ENCODE data around the gene CHSY1. TPM values are rescaled to one million over a fixed set of nuclear protein-coding genes. Genes with fewer than 3 reads are reported as not detected.

The CHSY1 gene
- total and polyA plus RNA-seq, 10 of the 15 experiments (the other 5 are each of a cell fraction or from before 2014, with no cell fraction given): 1.4 to 31.2 (median 10.5) TPM

- POLR2A ChIA-PET: interaction anchor here (1.7 to 2.9 kb wide), 5 partner anchors 10 to 117 kb away, joined by 5 to 11 read pairs (median 10); partner anchors contain the start of gene CHSY1
- SMC1A ChIA-PET (ENCODE audit: uncharacterized antibody, unreplicated experiment): interaction anchor here (0.7 to 10.3 kb wide), 19 partner anchors 10 to 408 kb away, joined by 3 to 119 read pairs (median 4); partner anchors contain the start of gene CHSY1
- H3K4me1 ChIP-seq (ENCODE audit: control insufficient read depth, insufficient read depth, low read length): peaks cover 43% of the 10 kb centered on the region
- H3K4me2 ChIP-seq (ENCODE audit: control insufficient read depth, insufficient read depth): peak overlapping the region; percentile 30
- RAD21 ChIA-PET (ENCODE audit: unreplicated experiment): interaction anchor here (0.8 to 3.4 kb wide), 9 partner anchors 10 to 116 kb away, joined by 3 to 18 read pairs (median 4); partner anchors contain the start of gene CHSY1
- intact Hi-C loops (cut with micrococcal nuclease; ENCODE audit: unreplicated experiment): loop anchor here (2.0 kb wide), 1 partner anchor 44 kb away; no protein-coding TSS in a partner anchor
- peaks cover 97% of the 10 kb centered on the region for H3K79me2 ChIP-seq (ENCODE audit: control insufficient read depth, insufficient read depth, low read length)
- DNase-seq (ENCODE audit: low read depth, low spot score) (peak; percentile 74), ATAC-seq (peak; percentile 77), FAIRE-seq (peak; percentile 84)
- no peaks in the 10 kb centered on the region; the same call in 2 of the 3 replicates for H3K9me3 ChIP-seq (replicated peaks; ENCODE audit: control insufficient read depth, insufficient read depth, low read length)
- no peak overlapping the region for H3K9ac ChIP-seq (ENCODE audit: control insufficient read depth, insufficient read depth, low read length)
- CTCF ChIA-PET: interaction anchor here (0.6 to 4.5 kb wide), 13 partner anchors 10 to 121 kb away, joined by 3 to 34 read pairs (median 5); partner anchors contain the start of gene CHSY1
- H3K27me3 ChIP-seq (replicated peaks in 1 of 2; ENCODE audit: control insufficient read depth in 2 of 2, insufficient read depth in 2 of 2, low read length in 1 of 2): no peaks in the 10 kb centered on the region
- peak overlapping the region; percentile 69 for H3K27ac ChIP-seq (ENCODE audit: control insufficient read depth, insufficient read depth)
- peaks cover 0 to 6% of the 10 kb centered on the region in 2 experiments; a peak in 1 of 4 replicates for H3K36me3 ChIP-seq (ENCODE audit: control insufficient read depth in 2 of 2, insufficient read depth in 2 of 2, low read length in 1 of 2)
- no TSS peak for BruUV-seq (replicated peaks)
- 21% methylated on average over 12 of the region's 12 CpGs for WGBS (ENCODE audit: insufficient coverage, insufficient replicate concordance, low lambda C conversion rate, missing lambda C conversion rate)
- H3K4me3 ChIP-seq: peak overlapping the region; percentile 44
- in situ Hi-C loops (cut with MboI): no loop called here
- no peaks in the 10 kb centered on the region; the same call in 1 of the 2 replicates for H4K20me1 ChIP-seq (ENCODE audit: control insufficient read depth, insufficient read depth)
- H2AFZ ChIP-seq (ENCODE audit: control insufficient read depth, low read depth, low read length): no peak overlapping the region; the same call in 1 of the 2 replicates
- no peak for TF ChIP-seq ZNF217 (IDR thresholded peaks at IDR 0.05)
- no peak; the same call in 1 of the 2 replicates for TF ChIP-seq MTA3 (IDR thresholded peaks at IDR 0.05; ENCODE audit: borderline replicate concordance, low read length)
- no peak for TF ChIP-seq NRF1 (conservative IDR thresholded peaks at IDR 0.05; ENCODE audit: low read depth, low read length)
- no peak for TF ChIP-seq STAT3 (IDR thresholded peaks at IDR 0.05; ENCODE audit: low read depth, low read length)
- peak; percentile 22; the same call in 1 of the 2 replicates for TF ChIP-seq MTA2 (IDR thresholded peaks at IDR 0.05; ENCODE audit: low read depth)
- no peak for TF ChIP-seq ZNF274 (IDR thresholded peaks at IDR 0.05; ENCODE audit: insufficient read depth, insufficient read length)
- TF ChIP-seq, protein P1, sequence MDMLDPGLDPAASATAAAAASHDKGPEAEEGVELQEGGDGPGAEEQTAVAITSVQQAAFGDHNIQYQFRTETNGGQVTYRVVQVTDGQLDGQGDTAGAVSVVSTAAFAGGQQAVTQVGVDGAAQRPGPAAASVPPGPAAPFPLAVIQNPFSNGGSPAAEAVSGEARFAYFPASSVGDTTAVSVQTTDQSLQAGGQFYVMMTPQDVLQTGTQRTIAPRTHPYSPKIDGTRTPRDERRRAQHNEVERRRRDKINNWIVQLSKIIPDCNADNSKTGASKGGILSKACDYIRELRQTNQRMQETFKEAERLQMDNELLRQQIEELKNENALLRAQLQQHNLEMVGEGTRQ (IDR thresholded peaks at IDR 0.05; ENCODE audit: borderline replicate concordance, low read depth, low read length): peak; percentile 72
- TF ChIP-seq RELB (IDR thresholded peaks at IDR 0.05; ENCODE audit: low read depth): peak; percentile 56; the same call in 1 of the 2 replicates
- no peak for TF ChIP-seq TAF1 (IDR thresholded peaks at IDR 0.05; ENCODE audit: borderline replicate concordance, low read depth, low read length)
- TF ChIP-seq CREM (IDR thresholded peaks at IDR 0.05; ENCODE audit: low read depth): peak; percentile 47; the same call in 1 of the 2 replicates
- peak; percentile 61; the same call in 1 of the 2 replicates for TF ChIP-seq FOXM1 (IDR thresholded peaks at IDR 0.05; ENCODE audit: low read depth, low read length)
- TF ChIP-seq PML (IDR thresholded peaks at IDR 0.05; ENCODE audit: low read length): no peak
- no peak for TF ChIP-seq FOS (IDR thresholded peaks at IDR 0.05; ENCODE audit: borderline replicate concordance, extremely low read depth, insufficient read length)
- TF ChIP-seq POLR2AphosphoS5 (IDR thresholded peaks at IDR 0.05; ENCODE audit: low read length): peak; percentile 41; the same call in 1 of the 2 replicates
- 0 out of 2 replicates have a peak, but pooled peaks have one; percentile 5 for TF ChIP-seq YY1 (IDR thresholded peaks at IDR 0.05; ENCODE audit: low read depth, low read length)
- no peak for TF ChIP-seq BMI1 (IDR thresholded peaks at IDR 0.05; ENCODE audit: borderline replicate concordance)
- no peak; the same call in 1 of the 2 replicates for TF ChIP-seq NKRF (conservative IDR thresholded peaks at IDR 0.05)
- TF ChIP-seq IKZF1 (conservative IDR thresholded peaks at IDR 0.05): peak; percentile 71
- TF ChIP-seq CREB1 (IDR thresholded peaks at IDR 0.05; ENCODE audit: low read depth): peak; percentile 74
- TF ChIP-seq IRF4 (IDR thresholded peaks at IDR 0.05; ENCODE audit: low read depth, low read length): 0 out of 2 replicates have a peak, but pooled peaks have one; percentile 38
Measured at GRCh38 chr15:101242160-101242998, 9.5 kb downstream of the CHSY1 start.

Data from GM12878 (cell line).